Measurements from ENCODE around the gene ITFG2. TPM values are rescaled to one million over a fixed set of nuclear protein-coding genes. Genes with fewer than 3 reads are reported as not detected.

The ITFG2 gene
- polyA plus RNA-seq, 1 donor: 42.7 TPM

GRCh38 chr12:2845280-2845679 is 32.8 kb downstream of the ITFG2 start:
- Histone ChIP-seq H3K27me3 (ENCODE audit: control insufficient read depth, insufficient read depth, low read length) (no peaks in the 10 kb centered on the region), H3K9me3 (ENCODE audit: control insufficient read depth, low read depth, low read length) (no peaks in the 10 kb centered on the region), H3K27ac (ENCODE audit: low read length) (no peak overlapping the region), H3K4me1 (ENCODE audit: control insufficient read depth, insufficient read depth, low read length) (peaks cover 12% of the 10 kb centered on the region), H3K4me3 (ENCODE audit: low read length) (no peak overlapping the region), H3K36me3 (ENCODE audit: control insufficient read depth, insufficient read depth, low read length) (peaks cover 13% of the 10 kb centered on the region)
- no peak for DNase-seq
- no CpG with 5 or more reads among the region's 6 CpGs for WGBS (ENCODE audit: insufficient coverage, low lambda C conversion rate)

- Histone ChIP-seq H3K27me3 (ENCODE audit: control insufficient read depth, insufficient read depth, low read length) (no peaks in the 10 kb centered on the region), H3K4me3 (ENCODE audit: low read length) (no peak overlapping the region), H3K9me3 (ENCODE audit: control insufficient read depth, low read depth, low read length) (no peaks in the 10 kb centered on the region), H3K36me3 (ENCODE audit: control insufficient read depth, insufficient read depth, low read length) (peaks cover 2% of the 10 kb centered on the region), H3K4me1 (ENCODE audit: control insufficient read depth, insufficient read depth, low read length) (peaks cover 39% of the 10 kb centered on the region), H3K27ac (ENCODE audit: low read length) (no peak overlapping the region)
- whole genome bisulfite sequencing (ENCODE audit: insufficient coverage, low lambda C conversion rate): no CpG with 5 or more reads among the region's 3 CpGs
- DNase-seq: no peak
Measured at GRCh38 chr12:2851931-2852330, 39.5 kb downstream of the ITFG2 start.

GRCh38 chr12:2853626-2854025 is 41.2 kb downstream of the ITFG2 start:
- H3K36me3 ChIP-seq (ENCODE audit: control insufficient read depth, insufficient read depth, low read length): peaks cover 10% of the 10 kb centered on the region
- H3K9me3 ChIP-seq (ENCODE audit: control insufficient read depth, low read depth, low read length): no peaks in the 10 kb centered on the region
- WGBS (ENCODE audit: insufficient coverage, low lambda C conversion rate): no CpG with 5 or more reads among the region's 11 CpGs
- DNase-seq: peak; percentile 67 to 72
- peaks cover 50% of the 10 kb centered on the region for H3K4me1 ChIP-seq (ENCODE audit: control insufficient read depth, insufficient read depth, low read length)
- no peaks in the 10 kb centered on the region for H3K27me3 ChIP-seq (ENCODE audit: control insufficient read depth, insufficient read depth, low read length)
- no peak overlapping the region for H3K27ac ChIP-seq (ENCODE audit: low read length)
- no peak overlapping the region for H3K4me3 ChIP-seq (ENCODE audit: low read length)

GRCh38 chr12:2854669-2855453 is 42.4 kb downstream of the ITFG2 start:
- no peaks in the 10 kb centered on the region for H3K27me3 ChIP-seq (ENCODE audit: control insufficient read depth, insufficient read depth, low read length)
- peaks cover 40% of the 10 kb centered on the region for H3K4me1 ChIP-seq (ENCODE audit: control insufficient read depth, insufficient read depth, low read length)
- peaks cover 19% of the 10 kb centered on the region for H3K36me3 ChIP-seq (ENCODE audit: control insufficient read depth, insufficient read depth, low read length)
- peak; percentile 95 to 97 for DNase-seq
- WGBS (ENCODE audit: insufficient coverage, low lambda C conversion rate): no CpG with 5 or more reads among the region's 25 CpGs
- H3K4me3 ChIP-seq (ENCODE audit: low read length): no peak overlapping the region
- H3K27ac ChIP-seq (ENCODE audit: low read length): peak overlapping the region; percentile 83
- no peaks in the 10 kb centered on the region for H3K9me3 ChIP-seq (ENCODE audit: control insufficient read depth, low read depth, low read length)

GRCh38 chr12:2855546-2855945 is 43.1 kb downstream of the ITFG2 start:
- H3K27ac ChIP-seq (ENCODE audit: low read length): peak overlapping the region; percentile 8
- no peaks in the 10 kb centered on the region for H3K27me3 ChIP-seq (ENCODE audit: control insufficient read depth, insufficient read depth, low read length)
- DNase-seq: no peak
- peaks cover 19% of the 10 kb centered on the region for H3K36me3 ChIP-seq (ENCODE audit: control insufficient read depth, insufficient read depth, low read length)
- WGBS (ENCODE audit: insufficient coverage, low lambda C conversion rate): 88% methylated on average over 6 of the region's 7 CpGs
- H3K4me1 ChIP-seq (ENCODE audit: control insufficient read depth, insufficient read depth, low read length): peaks cover 38% of the 10 kb centered on the region
- no peak overlapping the region for H3K4me3 ChIP-seq (ENCODE audit: low read length)
- no peaks in the 10 kb centered on the region for H3K9me3 ChIP-seq (ENCODE audit: control insufficient read depth, low read depth, low read length)

GRCh38 chr12:2856051-2856450 is 43.6 kb downstream of the ITFG2 start:
- H3K27me3 ChIP-seq (ENCODE audit: control insufficient read depth, insufficient read depth, low read length): no peaks in the 10 kb centered on the region
- DNase-seq: no peak
- no peak overlapping the region for H3K27ac ChIP-seq (ENCODE audit: low read length)
- peaks cover 38% of the 10 kb centered on the region for H3K4me1 ChIP-seq (ENCODE audit: control insufficient read depth, insufficient read depth, low read length)
- H3K4me3 ChIP-seq (ENCODE audit: low read length): no peak overlapping the region
- no peaks in the 10 kb centered on the region for H3K9me3 ChIP-seq (ENCODE audit: control insufficient read depth, low read depth, low read length)
- H3K36me3 ChIP-seq (ENCODE audit: control insufficient read depth, insufficient read depth, low read length): peaks cover 19% of the 10 kb centered on the region
- WGBS (ENCODE audit: insufficient coverage, low lambda C conversion rate): no CpG with 5 or more reads among the region's 3 CpGs

GRCh38 chr12:2857021-2857431 is 44.6 kb downstream of the ITFG2 start, which contains the start of gene TEX52:
TEX52 (minus strand) TSS chr12:2857039; CDS start chr12:2857026, 13 bp downstream.
- H3K9me3 ChIP-seq (ENCODE audit: control insufficient read depth, low read depth, low read length): no peaks in the 10 kb centered on the region
- H3K27me3 ChIP-seq (ENCODE audit: control insufficient read depth, insufficient read depth, low read length): no peaks in the 10 kb centered on the region
- no CpG with 5 or more reads among the region's 3 CpGs for WGBS (ENCODE audit: insufficient coverage, low lambda C conversion rate)
- peaks cover 38% of the 10 kb centered on the region for H3K4me1 ChIP-seq (ENCODE audit: control insufficient read depth, insufficient read depth, low read length)
- peak within 1 kb of the TSS; percentile 57 for H3K27ac ChIP-seq (ENCODE audit: low read length)
- peak; percentile 47 to 78 for DNase-seq
- peaks cover 19% of the 10 kb centered on the region for H3K36me3 ChIP-seq (ENCODE audit: control insufficient read depth, insufficient read depth, low read length)
- H3K4me3 ChIP-seq (ENCODE audit: low read length): no peak within 1 kb of the TSS

GRCh38 chr12:2857576-2857975 is 45.1 kb downstream of the ITFG2 start:
- no peak overlapping the region for H3K27ac ChIP-seq (ENCODE audit: low read length)
- no peaks in the 10 kb centered on the region for H3K27me3 ChIP-seq (ENCODE audit: control insufficient read depth, insufficient read depth, low read length)
- H3K36me3 ChIP-seq (ENCODE audit: control insufficient read depth, insufficient read depth, low read length): peaks cover 19% of the 10 kb centered on the region
- H3K9me3 ChIP-seq (ENCODE audit: control insufficient read depth, low read depth, low read length): no peaks in the 10 kb centered on the region
- peaks cover 38% of the 10 kb centered on the region for H3K4me1 ChIP-seq (ENCODE audit: control insufficient read depth, insufficient read depth, low read length)
- no peak for DNase-seq
- WGBS (ENCODE audit: insufficient coverage, low lambda C conversion rate): no CpG with 5 or more reads among the region's 7 CpGs
- H3K4me3 ChIP-seq (ENCODE audit: low read length): no peak overlapping the region

GRCh38 chr12:2858334-2858733 is 45.9 kb downstream of the ITFG2 start:
- no peak for DNase-seq
- H3K9me3 ChIP-seq (ENCODE audit: control insufficient read depth, low read depth, low read length): no peaks in the 10 kb centered on the region
- H3K36me3 ChIP-seq (ENCODE audit: control insufficient read depth, insufficient read depth, low read length): peaks cover 25% of the 10 kb centered on the region
- no peak overlapping the region for H3K4me3 ChIP-seq (ENCODE audit: low read length)
- H3K27ac ChIP-seq (ENCODE audit: low read length): no peak overlapping the region
- H3K4me1 ChIP-seq (ENCODE audit: control insufficient read depth, insufficient read depth, low read length): peaks cover 38% of the 10 kb centered on the region
- no peaks in the 10 kb centered on the region for H3K27me3 ChIP-seq (ENCODE audit: control insufficient read depth, insufficient read depth, low read length)
- no CpG with 5 or more reads among the region's 2 CpGs for WGBS (ENCODE audit: insufficient coverage, low lambda C conversion rate)

- Histone ChIP-seq H3K36me3 (ENCODE audit: control insufficient read depth, insufficient read depth, low read length) (peaks cover 26% of the 10 kb centered on the region), H3K27me3 (ENCODE audit: control insufficient read depth, insufficient read depth, low read length) (no peaks in the 10 kb centered on the region), H3K4me1 (ENCODE audit: control insufficient read depth, insufficient read depth, low read length) (peaks cover 38% of the 10 kb centered on the region), H3K9me3 (ENCODE audit: control insufficient read depth, low read depth, low read length) (no peaks in the 10 kb centered on the region), H3K27ac (ENCODE audit: low read length) (no peak overlapping the region), H3K4me3 (ENCODE audit: low read length) (no peak overlapping the region)
- no peak for DNase-seq
- WGBS (ENCODE audit: insufficient coverage, low lambda C conversion rate): no CpG with 5 or more reads among the region's 12 CpGs
Measured at GRCh38 chr12:2858944-2859421, 46.5 kb downstream of the ITFG2 start.

GRCh38 chr12:2860170-2860569 is 47.7 kb downstream of the ITFG2 start:
- H3K4me3 ChIP-seq (ENCODE audit: low read length): no peak overlapping the region
- no peaks in the 10 kb centered on the region for H3K27me3 ChIP-seq (ENCODE audit: control insufficient read depth, insufficient read depth, low read length)
- H3K4me1 ChIP-seq (ENCODE audit: control insufficient read depth, insufficient read depth, low read length): peaks cover 28% of the 10 kb centered on the region
- H3K9me3 ChIP-seq (ENCODE audit: control insufficient read depth, low read depth, low read length): no peaks in the 10 kb centered on the region
- DNase-seq: no peak
- no peak overlapping the region for H3K27ac ChIP-seq (ENCODE audit: low read length)
- peaks cover 32% of the 10 kb centered on the region for H3K36me3 ChIP-seq (ENCODE audit: control insufficient read depth, insufficient read depth, low read length)
